GM15510 (cell line): ENCODE measurements around the gene COL5A3.

Experiments
- POLR2A ChIP-seq: IDR thresholded peaks from 3 replicates; pipeline ENCODE4 v1.6.1; 2011; ENCODE audit warnings: borderline replicate concordance; ENCODE audit not compliant: insufficient read length; ENCODE audit errors: extremely low read depth

COL5A3 gene

DNA sequence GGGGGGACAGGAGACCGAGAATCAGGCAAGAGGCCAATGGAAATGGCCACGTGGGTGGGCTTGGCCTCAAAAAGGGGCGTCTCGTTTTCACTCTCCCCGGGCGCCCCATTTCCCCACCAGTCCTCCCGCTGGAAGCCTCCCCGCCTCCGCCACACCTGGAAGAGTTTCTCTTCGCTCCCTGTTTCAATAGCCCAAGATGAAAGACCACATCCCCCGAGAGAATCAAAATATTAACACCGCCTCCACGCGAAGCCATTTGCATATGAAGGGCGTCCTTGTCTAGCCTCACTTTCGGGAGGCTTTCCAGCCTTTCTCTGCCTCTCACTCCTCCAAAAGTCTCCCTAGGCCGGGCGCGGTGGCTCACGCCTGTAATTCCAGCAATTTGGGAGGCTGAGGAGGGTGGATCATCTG lies 73.3 kb downstream of the COL5A3 start:
- TF ChIP-seq POLR2A, result no peak

GRCh38 chr19:9936326-9937000 lies 73.8 kb downstream of the COL5A3 start, which contains the start of gene OLFM2:
Gene OLFM2 (minus strand): TSS chr19:9936515. CDS start chr19:9936366, 149 bp downstream.
- TF ChIP-seq POLR2A, result no peak

GRCh38 chr19:9935506-9936325 lies 74.6 kb downstream of the COL5A3 start:
- no peak for TF ChIP-seq POLR2A

DNA sequence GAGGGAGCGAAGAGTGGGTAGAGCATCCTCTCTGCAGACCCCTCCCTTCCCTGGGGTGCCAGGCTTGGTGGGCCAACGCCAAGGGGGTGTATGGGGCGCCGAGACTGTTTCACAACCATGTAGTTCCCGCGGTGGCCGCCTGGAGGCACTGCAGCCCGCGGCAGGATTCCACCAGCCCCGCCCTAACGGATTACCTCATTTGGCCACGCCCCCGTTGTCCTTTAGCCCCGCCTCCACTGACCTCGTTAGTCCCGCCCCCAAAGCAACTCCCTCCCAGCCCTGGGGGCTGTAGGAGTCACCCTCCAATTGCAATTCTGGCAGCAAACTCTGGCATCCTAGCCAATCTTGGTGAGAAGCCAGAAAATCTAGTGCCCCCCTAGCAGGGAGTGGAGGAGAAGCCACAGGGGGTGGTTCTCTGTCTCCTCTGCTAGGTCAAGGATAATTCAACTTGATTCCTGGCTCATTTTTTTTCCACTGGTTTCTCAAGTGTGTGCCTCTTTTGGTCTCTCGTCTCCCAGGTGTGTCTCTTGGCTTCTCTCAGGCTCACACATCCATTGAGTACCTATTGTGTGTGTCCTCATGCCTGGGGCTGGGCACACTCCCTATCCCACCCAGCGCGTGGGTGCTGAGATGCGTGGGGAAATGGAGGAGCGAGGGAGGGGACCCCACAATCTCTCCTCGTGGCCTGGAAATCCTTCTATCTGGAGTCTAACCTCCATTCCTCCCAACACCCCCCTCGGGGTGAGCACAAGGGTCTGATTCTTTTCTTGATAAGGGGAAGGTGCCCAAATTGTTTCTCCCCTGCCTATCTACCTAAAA lies 76.0 kb downstream of the COL5A3 start:
- no peak for TF ChIP-seq POLR2A

GRCh38 chr19:9932835-9933234 lies 77.5 kb downstream of the COL5A3 start:
- TF ChIP-seq POLR2A, result no peak

DNA sequence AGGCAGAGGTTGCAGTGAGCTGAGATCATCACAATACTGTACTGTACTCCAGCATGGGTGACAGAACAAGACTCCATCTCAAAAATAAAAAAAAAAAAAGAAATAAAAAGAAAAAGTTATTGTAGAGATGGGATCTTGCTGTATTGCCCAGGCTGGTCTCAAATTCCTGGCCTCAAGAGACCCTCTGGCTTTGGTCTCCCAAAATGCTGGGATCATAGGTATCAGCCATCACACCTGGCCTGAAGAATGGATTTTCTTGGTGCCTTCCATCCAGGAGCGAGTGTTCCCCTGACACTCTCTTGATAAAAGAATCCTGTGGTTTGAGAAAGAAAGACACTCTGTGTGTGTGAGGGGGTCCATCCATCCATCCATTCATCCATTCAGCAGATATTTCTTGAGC lies 78.7 kb downstream of the COL5A3 start:
- no peak for TF ChIP-seq POLR2A

DNA sequence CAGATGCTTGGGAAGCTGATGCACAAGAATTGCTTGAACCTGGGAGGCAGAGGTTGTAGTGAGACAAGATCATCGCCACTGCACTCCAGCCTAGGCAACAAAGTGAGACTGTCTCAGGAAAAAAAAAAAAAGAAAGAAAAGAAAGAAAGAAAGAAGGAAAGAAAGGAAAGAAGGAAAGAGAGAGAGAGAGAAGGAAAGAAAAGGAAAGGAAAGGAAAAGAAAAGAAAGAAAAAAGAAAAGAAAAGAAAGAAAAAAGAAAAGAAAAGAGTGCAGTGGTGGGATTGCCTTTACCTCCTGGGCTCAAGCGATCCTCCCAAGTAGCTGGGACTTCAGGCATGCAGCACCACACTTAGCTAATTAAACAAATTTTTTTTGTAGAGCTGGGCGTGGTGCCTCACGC lies 86.9 kb downstream of the COL5A3 start:
- TF ChIP-seq POLR2A, result no peak

- TF ChIP-seq POLR2A, result no peak
Observed at GRCh38 chr19:9917321-9917720, 93.0 kb downstream of the COL5A3 start.

- no peak for TF ChIP-seq POLR2A
Observed at GRCh38 chr19:9916719-9917118, 93.6 kb downstream of the COL5A3 start.

DNA sequence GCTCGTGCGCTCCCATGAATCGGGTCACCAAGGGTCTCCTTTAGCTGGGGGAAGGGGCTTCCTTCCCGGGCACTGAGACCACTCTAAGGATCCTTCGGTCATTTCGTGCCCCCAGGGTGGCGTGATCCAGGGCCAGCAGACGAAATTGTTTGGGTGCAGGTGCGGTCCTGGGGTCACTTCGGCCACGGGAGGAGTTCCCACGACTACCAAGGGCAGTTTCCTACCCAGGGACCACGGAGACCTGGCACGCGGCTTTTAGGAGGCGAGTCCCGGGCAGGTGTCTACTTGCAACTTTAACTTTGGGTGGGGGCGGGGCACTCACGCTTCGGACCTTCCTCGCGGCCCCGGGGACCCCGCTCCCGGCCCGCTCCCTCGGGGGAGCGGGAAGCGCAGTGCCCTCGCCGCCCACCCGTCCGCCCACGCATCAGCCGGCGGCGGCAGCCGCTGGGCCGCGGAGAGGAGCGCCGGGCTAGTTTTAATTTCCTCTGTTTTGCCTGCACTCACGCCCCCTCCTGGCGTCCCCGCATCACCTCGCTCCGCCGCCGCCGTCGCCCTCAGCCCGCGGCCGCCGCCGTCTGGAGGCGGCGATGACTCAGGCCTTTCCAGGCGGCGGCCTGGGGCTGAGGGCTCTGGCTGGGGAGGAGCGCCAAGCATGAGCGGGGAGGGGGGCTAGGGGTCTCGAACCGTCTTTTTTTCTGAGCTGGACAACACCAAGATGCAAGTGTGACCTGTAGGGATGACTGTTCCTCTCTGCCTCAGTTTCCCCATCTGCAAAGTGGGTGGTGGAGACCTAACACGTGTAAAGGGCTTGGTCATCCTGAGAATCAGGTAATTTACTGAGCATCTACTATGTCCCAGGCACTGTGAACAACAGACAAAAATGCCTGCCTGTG lies 95.7 kb downstream of the COL5A3 start:
- TF ChIP-seq POLR2A, result no peak

DNA sequence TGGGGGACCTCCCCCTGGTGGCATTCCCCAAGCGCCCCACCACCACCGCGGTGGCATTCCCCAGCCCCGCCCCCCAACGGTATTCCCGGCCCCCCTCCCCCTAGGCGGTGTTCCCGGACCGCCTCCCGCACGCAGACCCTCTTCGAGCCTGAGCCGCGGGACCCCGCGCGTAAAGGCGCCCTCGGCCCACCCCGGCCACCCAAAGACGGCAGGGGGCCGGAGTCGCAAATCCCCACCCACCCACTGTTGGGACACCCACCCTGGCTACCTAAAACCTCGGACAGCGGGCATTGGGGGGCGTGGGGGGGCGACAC lies 96.3 kb downstream of the COL5A3 start:
- no peak for TF ChIP-seq POLR2A

GRCh38 chr19:9913237-9914000 lies 96.9 kb downstream of the COL5A3 start:
- no peak for TF ChIP-seq POLR2A

DNA sequence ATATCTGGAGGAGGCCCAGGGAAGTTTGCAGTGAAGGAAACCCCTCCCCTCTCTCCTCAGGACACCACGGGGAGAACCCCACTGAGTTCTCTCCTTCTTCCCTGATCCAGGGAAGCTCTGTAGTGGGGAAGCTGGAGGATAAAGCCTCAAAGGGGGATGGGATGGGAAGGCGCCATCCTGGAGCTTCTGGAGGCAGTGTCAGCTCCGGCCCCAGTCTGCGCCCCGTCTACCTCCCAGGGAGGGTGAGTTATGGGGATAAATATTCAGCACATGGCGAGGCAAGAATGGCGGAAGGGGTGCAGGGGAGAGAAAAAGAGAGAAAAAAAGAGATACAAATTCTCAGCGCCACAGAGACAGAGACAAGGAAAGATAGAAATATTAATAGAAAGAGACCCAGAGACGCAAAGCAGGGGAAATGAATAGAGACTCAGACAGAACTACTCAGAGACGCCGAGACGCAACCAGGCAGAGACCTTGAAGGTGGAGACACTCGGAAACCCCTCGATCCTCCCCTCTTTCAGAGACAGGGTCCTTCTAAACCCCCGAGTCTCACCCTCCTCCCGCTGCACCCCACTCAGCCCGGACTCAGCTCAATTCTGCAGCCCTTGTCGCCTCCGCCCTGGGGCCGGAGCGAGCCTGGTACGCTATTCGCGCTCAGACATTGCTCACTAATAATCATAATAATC lies 97.6 kb downstream of the COL5A3 start:
- TF ChIP-seq POLR2A, result no peak

DNA sequence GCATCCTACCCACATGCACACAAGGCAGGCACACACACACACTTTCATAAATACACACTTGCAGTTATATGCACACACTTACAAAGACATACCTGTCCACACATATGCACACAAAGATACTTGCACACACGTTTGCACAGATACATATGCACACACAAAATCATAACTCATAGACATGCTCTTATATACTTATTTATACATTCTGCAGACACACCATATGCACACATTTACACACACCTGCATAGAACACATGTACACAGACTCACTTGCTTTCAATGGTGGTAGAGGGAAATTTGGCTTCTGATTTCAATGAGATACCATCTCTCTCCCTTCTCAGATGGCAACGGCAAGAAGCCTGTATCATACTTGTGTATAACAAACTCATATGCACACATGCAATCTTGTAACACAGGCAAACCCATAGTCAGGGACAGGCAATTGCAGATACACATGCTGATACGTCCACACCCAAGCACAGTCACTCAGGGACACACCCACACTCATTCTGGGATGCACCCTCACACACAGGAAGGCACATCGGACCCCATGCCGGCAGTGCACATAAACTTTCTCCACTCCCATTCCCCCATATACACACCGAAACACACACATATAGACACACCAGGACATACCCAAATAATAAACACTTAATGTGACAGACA lies 98.6 kb downstream of the COL5A3 start:
- no peak for TF ChIP-seq POLR2A
